ENCODE results near the gene OR10H4.
"Not testable (repeated sequence)": the region's sequence is repeated elsewhere in the genome, so short reads cannot be mapped to it uniquely, and the experiment has no call there.

The OR10H4 gene

DNA sequence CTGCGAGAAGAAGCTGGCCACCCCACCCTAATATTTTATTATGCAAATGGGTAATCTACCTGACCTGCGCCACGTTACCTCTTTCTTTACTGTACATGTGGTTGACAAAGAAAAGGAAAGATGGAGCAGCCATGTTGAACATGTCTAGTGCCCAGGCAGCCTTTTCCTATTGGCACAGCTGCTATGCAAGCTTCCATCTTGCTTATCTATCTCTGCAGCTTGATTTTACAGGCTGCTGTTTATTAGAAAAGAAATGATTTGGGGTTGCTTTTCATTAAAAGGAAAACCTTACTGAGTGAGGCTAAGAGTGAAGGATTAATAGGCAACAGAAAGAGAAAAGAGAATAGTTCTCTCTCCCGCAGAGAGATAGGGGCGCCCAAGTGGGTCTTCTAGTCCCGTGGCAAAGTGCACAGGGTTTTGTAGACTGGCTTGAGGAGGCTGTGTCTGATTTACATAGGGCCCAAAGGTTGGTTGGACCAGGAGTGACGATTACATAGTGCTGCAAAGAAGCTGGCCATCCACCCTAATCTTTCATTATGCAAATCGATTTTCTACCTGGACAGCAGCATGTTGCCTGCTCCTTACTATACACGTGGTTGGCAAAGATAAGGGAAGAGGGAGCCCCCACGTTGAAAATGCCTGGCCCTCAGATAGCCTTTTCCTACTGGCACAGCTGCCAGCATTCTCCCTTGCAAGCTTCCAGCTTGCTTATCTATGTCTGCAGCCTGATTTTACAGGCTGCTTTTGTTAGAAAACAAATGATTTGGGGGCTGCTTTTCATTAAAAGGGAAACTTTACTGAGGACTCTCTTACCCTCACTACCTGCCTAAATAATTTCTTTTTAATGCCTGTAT is 28.3 kb downstream of the OR10H4 start:
- Histone ChIP-seq H3K27ac (no peak overlapping the region), H3K4me3 (no peak overlapping the region)
- TF ChIP-seq, protein P1, sequence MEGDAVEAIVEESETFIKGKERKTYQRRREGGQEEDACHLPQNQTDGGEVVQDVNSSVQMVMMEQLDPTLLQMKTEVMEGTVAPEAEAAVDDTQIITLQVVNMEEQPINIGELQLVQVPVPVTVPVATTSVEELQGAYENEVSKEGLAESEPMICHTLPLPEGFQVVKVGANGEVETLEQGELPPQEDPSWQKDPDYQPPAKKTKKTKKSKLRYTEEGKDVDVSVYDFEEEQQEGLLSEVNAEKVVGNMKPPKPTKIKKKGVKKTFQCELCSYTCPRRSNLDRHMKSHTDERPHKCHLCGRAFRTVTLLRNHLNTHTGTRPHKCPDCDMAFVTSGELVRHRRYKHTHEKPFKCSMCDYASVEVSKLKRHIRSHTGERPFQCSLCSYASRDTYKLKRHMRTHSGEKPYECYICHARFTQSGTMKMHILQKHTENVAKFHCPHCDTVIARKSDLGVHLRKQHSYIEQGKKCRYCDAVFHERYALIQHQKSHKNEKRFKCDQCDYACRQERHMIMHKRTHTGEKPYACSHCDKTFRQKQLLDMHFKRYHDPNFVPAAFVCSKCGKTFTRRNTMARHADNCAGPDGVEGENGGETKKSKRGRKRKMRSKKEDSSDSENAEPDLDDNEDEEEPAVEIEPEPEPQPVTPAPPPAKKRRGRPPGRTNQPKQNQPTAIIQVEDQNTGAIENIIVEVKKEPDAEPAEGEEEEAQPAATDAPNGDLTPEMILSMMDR (IDR thresholded peaks at IDR 0.05) = no peak
- DNase-seq (ENCODE audit: low spot score) = no peak

DNA sequence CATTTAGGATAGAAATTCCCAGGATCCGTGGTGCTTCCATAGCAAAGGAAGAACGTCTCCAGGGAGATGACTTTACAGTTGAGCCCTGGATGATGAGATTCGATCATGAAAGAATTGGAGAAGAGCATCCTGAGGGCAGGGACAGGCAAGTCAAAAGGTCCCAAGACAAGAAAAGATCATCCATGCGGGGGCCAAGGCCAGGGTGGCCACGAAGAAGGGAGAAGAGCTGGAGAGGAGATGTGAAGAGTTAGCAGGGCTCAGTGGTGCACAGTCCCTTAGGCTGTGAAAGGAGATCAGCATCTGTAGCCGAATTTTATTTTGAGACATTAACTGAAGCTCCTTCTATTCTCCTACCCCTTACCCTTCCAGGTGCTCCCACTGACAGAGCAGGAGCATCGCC is 28.9 kb downstream of the OR10H4 start:
- Histone ChIP-seq H3K27ac (no peak overlapping the region), H3K4me3 (no peak overlapping the region)
- DNase-seq (ENCODE audit: low spot score) = no peak
- TF ChIP-seq, protein P1 (IDR thresholded peaks at IDR 0.05) = no peak

DNA sequence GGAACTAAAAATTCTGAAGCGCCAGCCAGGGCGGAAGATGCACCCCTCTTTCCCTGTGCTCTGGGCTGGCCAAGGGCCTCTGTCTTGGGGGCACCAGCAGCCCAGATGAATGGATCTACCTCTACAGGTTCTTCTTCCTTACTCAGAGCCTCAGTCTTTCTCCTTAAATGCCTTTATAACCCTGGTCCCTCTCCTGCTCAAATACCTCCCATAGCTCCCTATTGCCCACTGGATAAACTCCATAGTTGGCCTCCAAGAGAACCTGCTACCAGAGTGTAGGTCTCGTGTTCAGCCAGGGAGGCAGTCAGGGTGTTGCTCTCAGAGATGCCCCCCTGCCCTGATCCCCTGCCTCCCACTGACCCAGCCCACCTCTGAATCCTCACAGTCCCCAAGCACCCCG is 30.5 kb downstream of the OR10H4 start:
- H3K4me3 ChIP-seq = no peak overlapping the region
- H3K27ac ChIP-seq = no peak overlapping the region
- TF ChIP-seq, protein P1 (IDR thresholded peaks at IDR 0.05) = no peak
- DNase-seq (ENCODE audit: low spot score) = no peak

DNA sequence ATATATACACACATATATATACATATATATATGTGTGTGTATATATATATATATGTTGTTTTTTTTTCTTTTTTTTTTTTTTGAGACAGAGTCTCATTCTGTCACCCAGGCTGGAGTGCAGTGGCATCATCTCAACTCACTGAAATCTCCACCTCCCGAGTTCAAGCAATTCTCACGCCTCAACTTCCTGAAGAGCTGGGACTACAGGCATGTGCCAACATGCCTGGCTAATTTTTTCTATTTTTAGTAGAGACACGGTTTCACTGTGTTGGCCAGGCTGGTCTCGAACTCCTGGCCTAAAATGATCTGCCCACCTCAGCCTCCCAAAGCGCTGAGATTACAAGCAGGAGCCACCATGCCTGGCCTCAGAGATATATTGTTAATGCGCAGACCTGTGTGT is 37.0 kb downstream of the OR10H4 start:
- H3K27ac ChIP-seq; H3K4me3 ChIP-seq; DNase-seq (ENCODE audit: low spot score): not testable (repeated sequence)

DNA sequence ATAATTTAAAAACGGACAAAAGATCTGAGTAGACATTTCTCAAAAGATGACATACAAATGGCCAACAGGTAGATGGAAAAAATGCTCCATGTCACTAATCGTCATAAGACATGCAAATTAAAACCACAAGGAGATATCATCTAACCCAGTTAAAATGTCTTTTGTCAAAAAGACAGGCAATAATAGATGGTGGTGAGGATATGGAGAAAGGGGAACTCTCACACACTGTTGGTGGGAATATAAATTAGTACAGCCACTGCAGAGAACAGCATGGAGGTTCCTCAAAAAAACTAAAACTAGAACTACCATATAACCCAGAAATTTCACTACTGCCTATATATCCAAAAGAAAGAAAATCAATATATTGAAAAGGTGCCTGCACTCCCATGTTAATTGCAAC is 37.9 kb downstream of the OR10H4 start:
- TF ChIP-seq, protein P1 (IDR thresholded peaks at IDR 0.05) = no peak
- no peak overlapping the region for H3K27ac ChIP-seq
- no peak for DNase-seq (ENCODE audit: low spot score)
- no peak overlapping the region for H3K4me3 ChIP-seq

DNA sequence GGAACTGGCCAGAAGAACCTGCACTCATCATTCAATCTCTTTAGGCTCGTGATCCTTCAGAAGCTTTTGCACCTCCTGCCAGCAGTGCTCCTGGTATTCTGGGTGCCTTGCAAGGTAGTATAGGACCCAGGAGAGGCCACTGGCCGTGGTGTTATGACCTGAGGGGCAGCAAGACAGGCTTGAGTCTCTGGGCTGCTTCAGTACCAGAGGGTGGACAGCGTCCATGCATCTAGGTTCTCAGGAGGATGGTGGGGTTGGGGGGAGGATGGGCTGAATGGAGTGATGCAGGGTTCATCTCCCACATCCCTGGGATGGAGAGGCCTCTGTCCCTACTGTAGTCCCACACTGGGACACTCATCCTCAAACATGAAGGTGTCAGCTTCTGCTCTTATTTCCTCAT is 41.1 kb downstream of the OR10H4 start:
- DNase-seq (ENCODE audit: low spot score) = no peak
- Histone ChIP-seq H3K4me3 (no peak overlapping the region), H3K27ac (no peak overlapping the region)
- TF ChIP-seq, protein P1 (IDR thresholded peaks at IDR 0.05) = no peak

DNA sequence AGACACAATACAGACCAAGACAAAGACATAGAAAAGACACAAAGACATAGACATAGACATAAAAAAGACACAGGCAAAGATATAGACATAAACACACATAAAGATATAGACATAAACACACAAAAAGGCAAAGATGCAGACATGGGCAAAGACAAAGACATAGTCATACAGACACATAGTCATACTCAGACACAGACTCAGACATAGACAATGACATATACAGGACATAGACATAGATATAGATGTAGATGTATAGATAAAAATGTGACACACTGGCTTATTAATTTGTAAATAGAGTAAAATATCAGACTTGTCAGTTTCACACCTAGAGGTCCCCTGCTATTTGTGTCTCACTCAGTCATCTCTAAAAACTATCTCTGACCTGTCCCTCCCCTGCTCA is 42.8 kb downstream of the OR10H4 start:
- Histone ChIP-seq H3K4me3 (no peak overlapping the region), H3K27ac (no peak overlapping the region)
- TF ChIP-seq, protein P1 (IDR thresholded peaks at IDR 0.05) = no peak
- DNase-seq (ENCODE audit: low spot score) = no peak

Measured in coronary artery (tissue), 2 donors.